ENCODE measurements around the gene BRCA1. TPM values are rescaled to one million over a fixed set of nuclear protein-coding genes. Genes with fewer than 3 reads are reported as not detected.
A peak's percentile ranks its signal among the peaks of the same experiment; 100 is the strongest.
"Not testable (repeated sequence)": the region's sequence is repeated elsewhere in the genome, so short reads cannot be mapped to it uniquely, and the experiment has no call there.

BRCA1 gene
- total and polyA plus RNA-seq, 3 donors from 2014 or later = 20.9 to 47.7 (median 28.6) TPM

DNA sequence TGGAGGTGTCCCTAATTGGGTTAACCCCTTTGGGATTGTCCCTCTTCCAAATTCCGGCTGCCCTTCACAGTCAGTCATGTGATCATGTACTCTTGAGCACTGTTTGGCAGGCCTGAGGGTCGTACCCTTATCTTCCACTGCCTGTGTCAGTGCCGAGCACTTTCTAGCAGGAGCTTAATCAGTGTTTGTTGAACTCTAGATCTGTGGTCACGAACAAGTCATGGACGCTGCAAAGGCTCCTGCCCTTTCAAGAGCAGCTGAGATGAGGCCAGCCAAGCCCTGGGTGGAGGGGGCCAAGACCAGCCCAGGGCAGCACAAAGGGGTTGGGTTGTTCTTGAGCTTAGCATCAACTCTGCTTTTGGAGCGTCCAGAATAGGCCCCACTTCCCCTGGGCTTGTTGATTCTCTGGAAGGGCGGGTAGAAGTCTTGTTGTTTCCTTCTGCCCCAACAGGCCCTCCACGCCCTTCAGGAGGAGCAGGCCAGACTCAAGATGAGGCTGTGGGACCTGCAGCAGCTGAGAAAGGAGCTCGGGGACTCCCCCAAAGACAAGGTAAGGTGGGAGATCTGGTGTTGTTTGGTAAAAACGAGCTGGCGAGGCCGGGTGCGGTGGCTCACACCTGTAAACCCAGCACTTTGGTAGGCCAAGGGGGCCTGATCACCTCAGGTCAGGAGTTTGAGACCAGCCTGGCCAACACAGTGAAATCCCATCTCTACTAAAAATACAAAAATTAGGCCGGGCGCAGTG, 113.3 kb downstream of the BRCA1 start:
- TF ChIP-seq POLR2A (IDR thresholded peaks at IDR 0.05) = no peak
- TF ChIP-seq, protein P1, sequence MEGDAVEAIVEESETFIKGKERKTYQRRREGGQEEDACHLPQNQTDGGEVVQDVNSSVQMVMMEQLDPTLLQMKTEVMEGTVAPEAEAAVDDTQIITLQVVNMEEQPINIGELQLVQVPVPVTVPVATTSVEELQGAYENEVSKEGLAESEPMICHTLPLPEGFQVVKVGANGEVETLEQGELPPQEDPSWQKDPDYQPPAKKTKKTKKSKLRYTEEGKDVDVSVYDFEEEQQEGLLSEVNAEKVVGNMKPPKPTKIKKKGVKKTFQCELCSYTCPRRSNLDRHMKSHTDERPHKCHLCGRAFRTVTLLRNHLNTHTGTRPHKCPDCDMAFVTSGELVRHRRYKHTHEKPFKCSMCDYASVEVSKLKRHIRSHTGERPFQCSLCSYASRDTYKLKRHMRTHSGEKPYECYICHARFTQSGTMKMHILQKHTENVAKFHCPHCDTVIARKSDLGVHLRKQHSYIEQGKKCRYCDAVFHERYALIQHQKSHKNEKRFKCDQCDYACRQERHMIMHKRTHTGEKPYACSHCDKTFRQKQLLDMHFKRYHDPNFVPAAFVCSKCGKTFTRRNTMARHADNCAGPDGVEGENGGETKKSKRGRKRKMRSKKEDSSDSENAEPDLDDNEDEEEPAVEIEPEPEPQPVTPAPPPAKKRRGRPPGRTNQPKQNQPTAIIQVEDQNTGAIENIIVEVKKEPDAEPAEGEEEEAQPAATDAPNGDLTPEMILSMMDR (IDR thresholded peaks at IDR 0.05) = no peak
- peaks cover 52% of the 10 kb centered on the region for H3K4me1 ChIP-seq
- H3K27me3 ChIP-seq = no peaks in the 10 kb centered on the region
- no peaks in the 10 kb centered on the region for H3K36me3 ChIP-seq (ENCODE audit: low read depth, missing control alignments)
- WGBS, 2 donors = 63 to 64% methylated on average over 15 of the region's 15 CpGs
- no peak overlapping the region for H3K4me3 ChIP-seq
- H3K9me3 ChIP-seq = no peaks in the 10 kb centered on the region
- DNase-seq = no peak
- intact Hi-C loops (cut with DNase I; ENCODE audit: low total_unique reads) = no loop called here
- H3K27ac ChIP-seq = peak overlapping the region in 1 of 2 donors; percentile 55

DNA sequence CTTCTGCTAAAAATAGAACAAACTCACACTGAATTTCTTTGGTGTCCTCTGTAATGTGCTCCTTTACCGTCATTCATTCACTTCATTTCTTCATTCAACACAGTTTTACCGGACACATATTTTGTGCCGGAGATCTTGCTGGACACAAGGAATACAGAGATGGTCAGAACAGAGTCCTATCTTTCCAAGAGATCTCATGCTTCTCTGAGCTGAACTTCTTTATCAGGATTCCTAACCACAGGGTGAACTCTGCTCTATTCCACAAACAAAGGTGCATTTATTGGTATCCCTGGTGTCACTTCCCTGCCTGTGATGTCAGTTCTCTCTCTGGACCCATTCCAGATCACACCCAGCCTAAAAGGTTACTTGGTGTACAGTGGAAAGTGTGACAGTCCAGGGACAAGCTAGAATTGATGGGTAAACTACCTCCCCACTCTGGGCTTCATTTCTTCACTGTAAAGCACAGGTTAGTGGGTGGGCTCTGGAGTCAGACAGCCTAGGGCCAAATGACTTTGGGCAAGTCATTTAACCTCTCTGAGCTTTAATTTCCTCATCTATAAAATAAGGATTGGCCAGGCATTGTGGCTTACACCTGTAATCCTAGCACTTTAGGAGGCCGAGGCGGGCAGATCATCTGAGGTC, 114.4 kb downstream of the BRCA1 start:
- WGBS, 2 donors = 61 to 65% methylated on average over 3 to 5 of the region's 5 CpGs
- TF ChIP-seq, protein P1 (IDR thresholded peaks at IDR 0.05) = no peak
- TF ChIP-seq POLR2A (IDR thresholded peaks at IDR 0.05) = no peak
- Histone ChIP-seq H3K27ac (peak overlapping the region in 1 of 2 donors; percentile 32), H3K4me3 (no peak overlapping the region), H3K27me3 (no peaks in the 10 kb centered on the region), H3K9me3 (no peaks in the 10 kb centered on the region), H3K36me3 (ENCODE audit: low read depth, missing control alignments) (no peaks in the 10 kb centered on the region), H3K4me1 (peaks cover 47% of the 10 kb centered on the region)
- intact Hi-C loops (cut with DNase I; ENCODE audit: low total_unique reads) = no loop called here
- no peak for DNase-seq

DNA sequence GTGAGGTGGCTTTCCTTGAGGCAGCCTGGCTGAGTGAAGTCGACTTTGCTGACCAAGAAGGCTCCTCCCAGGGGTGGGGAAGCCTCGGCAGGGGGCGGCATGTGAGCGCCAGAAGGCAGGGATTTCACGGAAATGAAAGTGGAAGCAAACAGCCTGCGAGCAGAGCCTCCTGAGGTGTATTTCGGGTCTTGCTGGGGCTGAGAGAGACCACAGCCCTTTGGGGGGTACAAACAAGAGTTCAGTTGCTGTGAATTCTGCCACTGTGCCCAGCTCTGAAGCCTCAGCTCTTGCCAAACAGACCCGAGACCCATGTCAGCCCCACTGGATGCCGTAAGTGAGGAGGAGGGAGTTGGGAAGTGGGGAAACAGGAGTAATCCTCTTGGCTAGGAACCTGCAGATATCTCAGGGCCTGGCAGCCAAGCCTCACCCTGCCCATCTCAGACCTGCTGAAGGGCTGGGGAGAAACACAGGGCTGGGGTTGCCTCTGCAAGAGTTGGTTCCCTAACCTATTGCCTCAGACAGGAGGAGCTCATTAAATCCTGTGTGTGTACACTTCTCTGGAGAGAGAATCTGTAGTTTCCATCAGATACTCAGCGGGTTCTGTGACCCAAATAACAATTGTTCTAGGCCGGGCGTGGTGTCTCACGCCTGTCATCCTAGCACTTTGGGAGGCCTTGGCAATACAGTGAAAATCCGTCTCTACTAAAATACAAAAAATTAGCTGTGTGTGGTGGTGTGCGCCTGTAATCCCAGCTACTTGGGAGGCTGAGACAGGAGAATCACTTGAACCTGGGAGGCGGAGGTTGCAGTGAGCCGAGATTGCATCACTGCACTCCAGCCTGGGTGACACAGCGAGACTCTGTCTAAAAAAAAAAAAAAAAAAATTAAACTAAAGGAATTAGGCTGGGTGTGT, 118.3 kb downstream of the BRCA1 start, which contains the start of gene IFI35:
Gene IFI35 (plus strand): TSS at position 146 of the 913 bp plus-strand sequence. CDS start 164 bp downstream, at position 310.
- intact Hi-C loops (cut with DNase I; ENCODE audit: low total_unique reads) = no loop called here
- 34 to 35% methylated on average over 15 to 18 of the region's 18 CpGs for WGBS, 2 donors

DNA sequence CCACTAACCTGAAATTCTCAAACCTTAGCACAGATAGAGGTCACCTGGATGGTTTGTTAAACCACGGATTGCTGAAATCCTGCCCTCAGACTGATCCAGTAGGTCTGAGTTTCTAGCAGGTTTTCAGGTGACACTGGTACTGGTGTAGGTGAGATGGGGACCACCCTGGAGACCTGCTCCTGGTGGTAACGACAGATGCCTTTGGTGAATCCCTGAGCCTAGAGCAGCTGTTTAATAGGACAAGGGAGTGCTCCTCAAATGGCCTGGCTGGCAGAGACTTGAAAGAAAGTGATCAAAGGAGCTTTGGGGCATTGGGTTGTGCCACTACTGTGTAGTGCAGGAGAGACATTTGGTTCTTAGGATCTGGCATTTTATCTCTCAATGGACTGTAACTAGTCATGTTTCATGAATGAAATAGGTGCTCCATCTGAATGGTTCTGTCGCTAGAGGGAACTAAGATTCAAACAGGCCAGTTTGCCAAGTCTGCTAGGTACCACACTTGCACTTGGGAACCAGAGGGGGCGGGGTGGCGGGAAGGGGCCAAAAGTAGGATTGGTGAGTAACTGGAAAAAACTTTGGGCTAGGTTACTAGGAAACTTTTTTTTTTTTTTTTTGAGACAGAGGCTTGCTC, 121.5 kb downstream of the BRCA1 start:
- H3K4me3 ChIP-seq = no peak overlapping the region
- intact Hi-C loops (cut with DNase I; ENCODE audit: low total_unique reads) = no loop called here
- no peaks in the 10 kb centered on the region for H3K27me3 ChIP-seq
- DNase-seq = no peak
- no peaks in the 10 kb centered on the region for H3K9me3 ChIP-seq
- TF ChIP-seq, protein P1 (IDR thresholded peaks at IDR 0.05) = peak in 1 of 3 experiments; percentile 5
- TF ChIP-seq POLR2A (IDR thresholded peaks at IDR 0.05) = no peak
- H3K36me3 ChIP-seq (ENCODE audit: low read depth, missing control alignments) = no peaks in the 10 kb centered on the region
- no peak overlapping the region for H3K27ac ChIP-seq
- 85 to 93% methylated on average over 5 of the region's 5 CpGs for WGBS, 2 donors
- peaks cover 8% of the 10 kb centered on the region for H3K4me1 ChIP-seq

More for the DNA sequence above, 118.3 kb downstream of the BRCA1 start, which contains the start of gene IFI35:
- peak; percentile 89 for DNase-seq
- Histone ChIP-seq H3K9me3 (no peaks in the 10 kb centered on the region), H3K27me3 (no peaks in the 10 kb centered on the region), H3K4me3 (peak within 1 kb of the TSS; percentile 57 to 75), H3K27ac (peak within 1 kb of the TSS; percentile 87 to 91), H3K36me3 (ENCODE audit: low read depth, missing control alignments) (no peaks in the 10 kb centered on the region), H3K4me1 (peaks cover 20% of the 10 kb centered on the region)
- TF ChIP-seq, protein P1 (IDR thresholded peaks at IDR 0.05) = peak in 2 of 3 experiments; percentile 19 to 26
- TF ChIP-seq POLR2A (IDR thresholded peaks at IDR 0.05) = no peak

DNA sequence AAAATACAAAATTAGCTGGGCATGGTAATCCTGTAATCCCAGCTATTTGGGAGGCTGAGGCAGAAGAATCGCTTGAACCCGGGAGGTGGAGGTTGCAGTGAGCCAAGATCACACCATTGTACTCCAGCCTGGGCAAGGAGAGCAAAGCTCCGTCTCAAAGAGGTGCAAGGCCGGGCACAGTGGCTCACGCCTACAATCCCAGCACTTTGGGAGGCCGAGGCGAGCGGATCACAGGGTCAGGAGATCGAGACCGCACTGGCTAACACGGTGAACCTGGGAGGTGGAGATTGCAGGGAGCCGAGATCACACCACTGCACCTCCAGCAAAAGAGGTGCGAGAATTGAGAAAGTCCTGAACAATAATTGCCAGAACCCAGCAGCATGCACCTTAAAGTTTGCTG, 124.3 kb downstream of the BRCA1 start:
- H3K36me3 ChIP-seq (ENCODE audit: low read depth, missing control alignments); H3K4me3 ChIP-seq; H3K27me3 ChIP-seq; intact Hi-C loops (cut with DNase I; ENCODE audit: low total_unique reads); H3K9me3 ChIP-seq; DNase-seq; H3K27ac ChIP-seq: not testable (repeated sequence)
- H3K4me1 ChIP-seq = peaks cover 13% of the 10 kb centered on the region
- WGBS, 2 donors = 94 to 96% methylated on average over 11 to 13 of the region's 13 CpGs
